PC-3 (cell line): Measurements from ENCODE around the gene KANK4.

Source experiments
- EZH2 ChIP-seq: fragments of 300-600 bp; sonication (generic); IDR thresholded peaks from one replicate; pipeline ENCODE4 v1.6.1; 2017; ENCODE audit warnings: antibody characterized with exemption, mild to moderate bottlenecking, low read length; ENCODE audit not compliant: unreplicated experiment
- EZH2phosphoT487 ChIP-seq: fragments of 300-600 bp; sonication (generic); IDR thresholded peaks from 2 replicates; pipeline ENCODE4 v1.6.1; 2018; ENCODE audit warnings: mild to moderate bottlenecking, antibody characterized with exemption, low read length, borderline replicate concordance
- TF ChIP-seq, protein P1 (sequence below): fragments of 300-600 bp; sonication (generic); conservative IDR thresholded peaks from 2 replicates; pipeline ENCODE4 v1.5.1; 2017; ENCODE audit warnings: antibody characterized with exemption, low read depth, mild to moderate bottlenecking, low read length

DNA sequence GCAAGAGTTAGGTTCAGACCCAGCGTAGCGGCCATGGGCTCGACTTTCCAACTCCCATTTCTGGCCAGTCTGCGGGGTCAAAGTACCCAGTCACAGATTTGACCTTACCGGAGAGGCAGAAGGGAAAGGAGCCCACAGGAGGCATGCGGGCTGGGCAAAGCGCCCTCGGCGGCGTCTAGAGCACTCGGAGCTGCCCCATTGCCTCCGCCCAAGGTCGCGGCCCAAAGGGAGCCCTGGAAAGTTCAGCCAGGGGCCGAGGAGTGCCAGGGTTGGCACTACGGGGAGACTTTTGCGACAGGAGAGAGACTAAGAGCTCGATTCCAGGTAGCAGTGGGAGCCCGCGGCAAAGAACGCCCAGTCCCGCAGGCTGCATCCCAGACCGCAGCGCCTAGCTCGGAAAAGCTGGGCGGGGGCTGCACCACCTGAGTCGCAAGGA is 896 bp downstream of the KANK4 start:
- TF ChIP-seq, protein P1, sequence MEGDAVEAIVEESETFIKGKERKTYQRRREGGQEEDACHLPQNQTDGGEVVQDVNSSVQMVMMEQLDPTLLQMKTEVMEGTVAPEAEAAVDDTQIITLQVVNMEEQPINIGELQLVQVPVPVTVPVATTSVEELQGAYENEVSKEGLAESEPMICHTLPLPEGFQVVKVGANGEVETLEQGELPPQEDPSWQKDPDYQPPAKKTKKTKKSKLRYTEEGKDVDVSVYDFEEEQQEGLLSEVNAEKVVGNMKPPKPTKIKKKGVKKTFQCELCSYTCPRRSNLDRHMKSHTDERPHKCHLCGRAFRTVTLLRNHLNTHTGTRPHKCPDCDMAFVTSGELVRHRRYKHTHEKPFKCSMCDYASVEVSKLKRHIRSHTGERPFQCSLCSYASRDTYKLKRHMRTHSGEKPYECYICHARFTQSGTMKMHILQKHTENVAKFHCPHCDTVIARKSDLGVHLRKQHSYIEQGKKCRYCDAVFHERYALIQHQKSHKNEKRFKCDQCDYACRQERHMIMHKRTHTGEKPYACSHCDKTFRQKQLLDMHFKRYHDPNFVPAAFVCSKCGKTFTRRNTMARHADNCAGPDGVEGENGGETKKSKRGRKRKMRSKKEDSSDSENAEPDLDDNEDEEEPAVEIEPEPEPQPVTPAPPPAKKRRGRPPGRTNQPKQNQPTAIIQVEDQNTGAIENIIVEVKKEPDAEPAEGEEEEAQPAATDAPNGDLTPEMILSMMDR = no peak
- TF ChIP-seq EZH2 (no peak), EZH2phosphoT487 (no peak)
